Suprapubic skin (tissue), 4 donors: ENCODE data around the gene CNIH3.

Experiments used
- CTCF ChIP-seq, 2 donors: fragments of 200-600 bp in 1 of 2; fragments of 450-650 bp in 1 of 2; sonication (generic) in 1 of 2; IDR thresholded peaks; one replicate each; pipeline ENCODE4 v1.5.1; 2016 to 2019; ENCODE audit warnings: antibody characterized with exemption in 2 of 2, mild to moderate bottlenecking in 1 of 2, moderate library complexity in 1 of 2
- EP300 ChIP-seq: sonication (generic); formaldehyde crosslinking; IDR thresholded peaks from one replicate; pipeline ENCODE4 v1.6.1; 2017; ENCODE audit warnings: antibody characterized with exemption
- POLR2AphosphoS5 ChIP-seq, 3 donors: sonication (generic); formaldehyde crosslinking; IDR thresholded peaks; one replicate each; pipeline ENCODE4 v1.6.1; 2017; ENCODE audit warnings: antibody characterized with exemption in 3 of 3

- no peak for TF ChIP-seq POLR2AphosphoS5 (IDR thresholded peaks at IDR 0.05)
- TF ChIP-seq CTCF (IDR thresholded peaks at IDR 0.05): no peak
- no peak for TF ChIP-seq EP300
These were observed 81.9 kb downstream of the CNIH3 start for GRCh38 chr1:224698015-224698451.
